H1 (cell line): Measurements from ENCODE around the gene POC1B. TPM values are rescaled to one million over a fixed set of nuclear protein-coding genes. Genes with fewer than 3 reads are reported as not detected.

Experiments
- CTCF ChIA-PET: fragments of 300-600 bp; sonication (Branson Sonifier 250); formaldehyde crosslinking; loops from one replicate; lab custom pipeline; 2021; ENCODE audit not compliant: partially characterized antibody; lab: Charles Lee
- POLR2A ChIA-PET: fragments of 300-600 bp; sonication (Branson Sonifier 250); formaldehyde crosslinking; loops from one replicate; lab custom pipeline; 2021; ENCODE audit warnings: inconsistent platforms; ENCODE audit not compliant: partially characterized antibody; lab: Charles Lee
- DNase-seq, 2 experiments: peaks; one replicate each; pipeline versions ENCODE4 v3.0.0 to v3.0.0-alpha.2; 2010 to 2022; ENCODE audit warnings: low spot score in 2 of 2, low read depth in 1 of 2, mixed read lengths in 1 of 2
- FAIRE-seq: peaks from 2 replicates; lab custom pipeline; 2011; peaks lifted over from hg19 to GRCh38; lab: Jason Lieb, UNC
- H2AFZ ChIP-seq: 2 replicates; pipeline ENCODE4 v1.8.1; 2012; ENCODE audit warnings: low read length, inconsistent platforms
- H2AK5ac ChIP-seq: 2 replicates; pipeline ENCODE4 v1.6.1; 2013; ENCODE audit warnings: low read depth, low read length
- H2BK120ac ChIP-seq: replicated peaks from 2 replicates; pipeline ENCODE3; 2013; ENCODE audit warnings: low read depth, low read length, inconsistent platforms
- H2BK12ac ChIP-seq: 2 replicates; pipeline ENCODE4 v1.6.1; 2013; ENCODE audit warnings: low read depth, low read length
- H2BK15ac ChIP-seq: 2 replicates; pipeline ENCODE4 v1.6.1; 2013; ENCODE audit warnings: low read length
- H2BK20ac ChIP-seq: 2 replicates; pipeline ENCODE4 v1.6.1; 2013; ENCODE audit warnings: low read length
- H2BK5ac ChIP-seq: 2 replicates; pipeline ENCODE4 v1.6.1; 2013; ENCODE audit warnings: low read depth, low read length
- H3K14ac ChIP-seq: 2 replicates; pipeline ENCODE4 v1.6.1; 2013; ENCODE audit warnings: inconsistent platforms; ENCODE audit not compliant: insufficient read length
- H3K18ac ChIP-seq: 2 replicates; pipeline ENCODE4 v1.6.1; 2013; ENCODE audit warnings: low read length; ENCODE audit errors: extremely low read depth
- H3K23ac ChIP-seq: 2 replicates; pipeline ENCODE4 v1.6.1; 2013; ENCODE audit warnings: inconsistent platforms; ENCODE audit not compliant: insufficient read length
- H3K23me2 ChIP-seq: 2 replicates; pipeline ENCODE4 v1.6.1; 2013; ENCODE audit warnings: low read depth, low read length
- H3K27ac ChIP-seq: 2 replicates; pipeline ENCODE4 v1.6.1; 2011; ENCODE audit warnings: low read depth, low read length, inconsistent platforms
- H3K27me3 ChIP-seq, 4 experiments: replicated peaks in 1 of 4; 1 replicate in 1 of 4; 2 replicates in 3 of 4; pipeline versions ENCODE4 v1.6.1 to v1.8.1; 2011 to 2013; ENCODE audit warnings: low read length in 3 of 4, mild to moderate bottlenecking in 3 of 4, inconsistent platforms in 2 of 4, mixed read lengths in 2 of 4, moderate library complexity in 1 of 4; ENCODE audit not compliant: control insufficient read depth in 3 of 4, insufficient read depth in 3 of 4; ENCODE audit errors: extremely low read depth in 1 of 4
- H3K36me3 ChIP-seq, 4 experiments: 2 replicates each; pipeline versions ENCODE4 v1.6.1 to v1.8.1; 2011 to 2013; ENCODE audit warnings: mild to moderate bottlenecking in 4 of 4, low read length in 3 of 4, moderate library complexity in 2 of 4, control low read depth in 1 of 4, inconsistent platforms in 1 of 4; ENCODE audit not compliant: insufficient read depth in 4 of 4, control insufficient read depth in 2 of 4
- H3K4ac ChIP-seq: replicated peaks from 2 replicates; pipeline ENCODE3; 2013; ENCODE audit warnings: low read length, low read depth, mixed read lengths, inconsistent platforms; ENCODE audit not compliant: insufficient read length
- H3K4me1 ChIP-seq, 4 experiments: replicated peaks in 1 of 4; 1 replicate in 1 of 4; 2 replicates in 3 of 4; pipeline versions ENCODE4 v1.6.1 to v1.8.1; 2011 to 2013; ENCODE audit warnings: low read length in 3 of 4, inconsistent platforms in 2 of 4, mixed read lengths in 1 of 4; ENCODE audit not compliant: insufficient read depth in 4 of 4, control insufficient read depth in 3 of 4
- H3K4me2 ChIP-seq, 2 experiments: 2 replicates each; pipeline versions ENCODE4 v1.6.1 to v1.8.1; 2011 to 2013; ENCODE audit warnings: low read depth in 2 of 2, low read length in 2 of 2, control low read depth in 1 of 2, inconsistent platforms in 1 of 2, mild to moderate bottlenecking in 1 of 2; ENCODE audit not compliant: insufficient read depth in 1 of 2
- H3K4me3 ChIP-seq, 4 experiments: fragments of 200-600, 300-600 bp in 1 of 4; sonication (generic), shearing (Covaris generic), sonication (Bioruptor Twin) in 1 of 4; 2 replicates each; pipeline versions ENCODE4 v1.5.1 to v1.8.1; 2011 to 2016; ENCODE audit warnings: low read length in 4 of 4, low read depth in 3 of 4, control low read depth in 2 of 4, inconsistent platforms in 2 of 4, mild to moderate bottlenecking in 2 of 4, mixed read lengths in 1 of 4, moderate library complexity in 1 of 4; ENCODE audit not compliant: insufficient read depth in 2 of 4; ENCODE audit errors: extremely low read depth in 1 of 4
- H3K56ac ChIP-seq: replicated peaks from 2 replicates; pipeline ENCODE3; 2013; ENCODE audit warnings: low read depth, mild to moderate bottlenecking, mixed read lengths, low read length, inconsistent platforms; ENCODE audit not compliant: insufficient read length
- H3K79me1 ChIP-seq: 2 replicates; pipeline ENCODE4 v1.6.1; 2013; ENCODE audit warnings: low read depth, low read length, control low read depth
- H3K79me2 ChIP-seq, 2 experiments: 2 replicates each; pipeline versions ENCODE4 v1.6.1 to v1.8.1; 2012 to 2013; ENCODE audit warnings: low read length in 2 of 2, mild to moderate bottlenecking in 2 of 2, inconsistent platforms in 1 of 2; ENCODE audit not compliant: insufficient read depth in 2 of 2, control insufficient read depth in 1 of 2
- H3K9ac ChIP-seq, 4 experiments: replicated peaks in 1 of 4; 1 replicate in 1 of 4; 2 replicates in 3 of 4; pipeline versions ENCODE4 v1.6.1 to v1.8.1; 2011 to 2013; ENCODE audit warnings: low read depth in 3 of 4, low read length in 3 of 4, control low read depth in 2 of 4, mild to moderate bottlenecking in 2 of 4, moderate library complexity in 2 of 4, inconsistent platforms in 1 of 4; ENCODE audit errors: extremely low read depth in 1 of 4
- H3K9me3 ChIP-seq, 2 experiments: 2 replicates each; pipeline versions ENCODE4 v1.6.1 to v1.8.1; 2012 to 2013; ENCODE audit warnings: mild to moderate bottlenecking in 2 of 2, moderate library complexity in 2 of 2, control low read depth in 1 of 2, inconsistent platforms in 1 of 2, low read depth in 1 of 2, low read length in 1 of 2, mixed read lengths in 1 of 2; ENCODE audit not compliant: insufficient read depth in 2 of 2
- H4K20me1 ChIP-seq, 2 experiments: replicated peaks in 1 of 2; 2 replicates each; pipeline versions ENCODE3 to v1.8.1; 2011 to 2013; ENCODE audit warnings: inconsistent platforms in 2 of 2, low read length in 2 of 2, mild to moderate bottlenecking in 1 of 2; ENCODE audit not compliant: insufficient read depth in 2 of 2, control insufficient read depth in 1 of 2
- H4K5ac ChIP-seq: 2 replicates; pipeline ENCODE4 v1.6.1; 2013; ENCODE audit warnings: low read length, low read depth, mixed read lengths, inconsistent platforms; ENCODE audit not compliant: insufficient read length
- H4K8ac ChIP-seq: 2 replicates; pipeline ENCODE4 v1.8.0; 2013; ENCODE audit warnings: mild to moderate bottlenecking, moderate library complexity, low read length, inconsistent platforms; ENCODE audit not compliant: insufficient read depth; ENCODE audit errors: extremely low read depth
- H4K91ac ChIP-seq: replicated peaks from 2 replicates; pipeline ENCODE3; 2013; ENCODE audit warnings: low read length, mixed read lengths, inconsistent platforms; ENCODE audit not compliant: insufficient read length
- ASH2L ChIP-seq: fragments of 200-600, 300-600 bp; sonication (generic); IDR thresholded peaks from one replicate; pipeline ENCODE4 v1.7.1; 2017; ENCODE audit warnings: low read length
- ATF2 ChIP-seq: IDR thresholded peaks from 2 replicates; pipeline ENCODE4 v1.6.1; 2012; ENCODE audit warnings: low read length, inconsistent platforms
- BACH1 ChIP-seq: IDR thresholded peaks from 2 replicates; pipeline ENCODE4 v1.6.1; 2012; ENCODE audit warnings: low read length, improper control_type of control experiment
- HDAC2 ChIP-seq, 2 experiments: fragments of 300-600 bp in 1 of 2; sonication (generic) in 1 of 2; IDR thresholded peaks; 2 replicates each; pipeline ENCODE4 v1.6.1; 2011 to 2012; ENCODE audit warnings: low read depth in 2 of 2, low read length in 2 of 2, mild to moderate bottlenecking in 2 of 2, moderate library complexity in 2 of 2, borderline replicate concordance in 1 of 2, inconsistent platforms in 1 of 2
- JUND ChIP-seq: IDR thresholded peaks from 2 replicates; pipeline ENCODE4 v1.6.1; 2011; ENCODE audit warnings: mild to moderate bottlenecking, improper control_type of control experiment, low read length
- MAX ChIP-seq: IDR thresholded peaks from 2 replicates; pipeline ENCODE4 v1.6.1; 2012; ENCODE audit warnings: inconsistent platforms
- POLR2AphosphoS5 ChIP-seq: IDR thresholded peaks from 2 replicates; pipeline ENCODE4 v1.6.1; 2011; ENCODE audit warnings: low read depth, low read length
- POU5F1 ChIP-seq: IDR thresholded peaks from 2 replicates; pipeline ENCODE4 v1.6.1; 2011; ENCODE audit warnings: low read depth, mild to moderate bottlenecking, low read length, moderate library complexity
- RNF2 ChIP-seq: fragments of 200-900, 300-1000 bp; sonication (generic); IDR thresholded peaks from 2 replicates; pipeline ENCODE4 v1.7.1; 2016; ENCODE audit warnings: borderline replicate concordance, low read depth, mild to moderate bottlenecking, antibody characterized with exemption, low read length; ENCODE audit not compliant: poor library complexity, severe bottlenecking; ENCODE audit errors: missing control alignments
- SP4 ChIP-seq: IDR thresholded peaks from 2 replicates; pipeline ENCODE4 v1.6.1; 2012; ENCODE audit warnings: low read length, inconsistent platforms
- SRF ChIP-seq: IDR thresholded peaks from 2 replicates; pipeline ENCODE4 v1.6.1; 2011; ENCODE audit warnings: mild to moderate bottlenecking, low read depth, low read length, moderate library complexity
- TBP ChIP-seq: IDR thresholded peaks from 2 replicates; pipeline ENCODE4 v1.6.1; 2011; ENCODE audit warnings: low read depth, low read length, improper control_type of control experiment
- TCF12 ChIP-seq: IDR thresholded peaks from 2 replicates; pipeline ENCODE4 v1.6.1; 2011; ENCODE audit warnings: low read depth, mild to moderate bottlenecking, low read length
- WGBS, 2 experiments: shearing (Covaris generic) in 1 of 2; methylation state at CpG; one replicate each; pipeline versions ENCODE4 v1.1.6 to v1.1.7; 2013 to 2015; ENCODE audit warnings: low lambda C conversion rate in 2 of 2, mixed read lengths in 2 of 2, inconsistent platforms in 1 of 2, low coverage in 1 of 2, missing lambda C conversion rate in 1 of 2; ENCODE audit not compliant: insufficient replicate concordance in 2 of 2, insufficient coverage in 1 of 2, insufficient read length in 1 of 2; ENCODE audit errors: extremely low coverage in 1 of 2, missing lambda C conversion rate in 1 of 2; 5-methylcytosine and 5-hydroxymethylcytosine counted together
- polyA plus RNA-seq, 7 experiments: library from polyadenylated mRNA; depleted of rRNA in 3 of 7; stranded (reverse) in 5 of 7; unstranded in 2 of 7; fragments of >200 nt in 5 of 7; fragments of 200-250 nt in 2 of 7; gene quantifications; 1 replicate in 5 of 7; 2 replicates in 1 of 7; 4 replicates in 1 of 7; pipeline versions ENCODE4 v1.2.1 to v1.2.3, GENCODE V29; 2011 to 2013; ENCODE audit warnings: missing spikeins in 2 of 7, mixed read lengths in 2 of 7
- total RNA-seq: library from RNA; stranded (reverse); fragmentation: NEBNext Ultra II Directional; extraction: Animal tissue kit (Norgen Biotek cat#: 25700); gene quantifications from 2 replicates; pipeline ENCODE4 v1.2.1, GENCODE V29; 2021

The POC1B gene
- total and polyA plus RNA-seq, 2 of the 8 experiments (the other 6 are each of a cell fraction or from before 2014, with no cell fraction given) = 7.5 to 16.3 TPM

- H3K56ac ChIP-seq = no peak overlapping the region
- H3K4me3 ChIP-seq = no peak overlapping the region
- no peak overlapping the region for H4K8ac ChIP-seq
- H3K14ac ChIP-seq = no peak overlapping the region
- no peaks in the 10 kb centered on the region for H3K23me2 ChIP-seq
- no peak overlapping the region for H3K23ac ChIP-seq
- H3K4ac ChIP-seq = no peak overlapping the region
- DNase-seq (no peak), FAIRE-seq (no peak)
- H2BK5ac ChIP-seq = no peak overlapping the region
- H3K79me2 ChIP-seq = no peaks in the 10 kb centered on the region
- no peaks in the 10 kb centered on the region for H3K27me3 ChIP-seq
- H3K4me2 ChIP-seq = no peak overlapping the region
- H3K4me1 ChIP-seq = no peaks in the 10 kb centered on the region
- 94% methylated on average over 4 of the region's 4 CpGs; no CpG with 5 or more reads in 1 of the 2 experiments for WGBS, 2 experiments
- H3K36me3 ChIP-seq = no peaks in the 10 kb centered on the region; a peak in 2 of 8 replicates
- no peaks in the 10 kb centered on the region for H4K20me1 ChIP-seq
- no peak overlapping the region for H2AFZ ChIP-seq
- H4K5ac ChIP-seq = no peak overlapping the region
- H2BK12ac ChIP-seq = no peak overlapping the region
- H2BK20ac ChIP-seq = no peak overlapping the region
- ChIA-PET POLR2A (no interaction called here), CTCF (interaction anchor here (1.2 kb wide), 1 partner anchor 43 kb away, joined by 3 read pairs; no protein-coding TSS in a partner anchor)
- H3K27ac ChIP-seq = no peak overlapping the region
- no peak overlapping the region for H4K91ac ChIP-seq
- H3K9me3 ChIP-seq = peaks cover 5 to 14% of the 10 kb centered on the region in 2 experiments
- H3K79me1 ChIP-seq = no peaks in the 10 kb centered on the region
- no peak overlapping the region for H2BK15ac ChIP-seq
- no peak overlapping the region for H2BK120ac ChIP-seq
- H2AK5ac ChIP-seq = no peak overlapping the region
- no peak overlapping the region for H3K9ac ChIP-seq
- H3K18ac ChIP-seq = no peak overlapping the region
- TF ChIP-seq TBP (no peak), POLR2AphosphoS5 (no peak), SP4 (no peak), SRF (no peak), POU5F1 (no peak), ASH2L (no peak), RNF2 (no peak), JUND (no peak), HDAC2 (IDR thresholded peaks at IDR 0.05; ENCODE audit: borderline replicate concordance in 1 of 2, low read depth in 2 of 2, low read length in 2 of 2) (no peak), BACH1 (no peak), MAX (no peak), ATF2 (no peak), TCF12 (no peak)
Measured at GRCh38 chr12:89439941-89440340, 85.9 kb downstream of the POC1B start.
